Measurements from ENCODE around the gene CERS2. TPM values are rescaled to one million over a fixed set of nuclear protein-coding genes. Genes with fewer than 3 reads are reported as not detected.

The CERS2 gene
- total and polyA plus RNA-seq, 2 of the 4 experiments (the other 2 are of a cell fraction) = 118 to 127 TPM

DNA sequence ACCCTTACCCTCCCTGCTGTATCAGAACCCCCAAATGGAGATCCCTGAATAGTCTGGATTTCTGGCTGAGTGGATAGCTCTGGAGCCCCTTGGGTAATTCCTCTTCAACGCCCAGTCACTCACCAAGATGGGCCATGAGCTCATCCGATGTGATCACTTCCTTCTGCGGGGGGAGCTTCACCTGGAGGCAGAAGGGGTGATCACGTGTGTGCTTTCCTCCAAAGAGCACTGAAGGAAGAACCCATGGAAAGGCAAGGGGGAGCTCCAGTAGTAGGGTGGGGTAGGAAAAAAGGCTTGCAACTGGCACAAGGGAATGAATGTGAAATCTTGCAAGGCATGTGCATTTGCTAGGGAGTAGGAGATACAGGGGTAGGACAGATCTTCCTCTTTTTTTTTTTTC is 27.0 kb upstream of the CERS2 start:
- no peaks in the 10 kb centered on the region for H3K9me3 ChIP-seq (ENCODE audit: control insufficient read depth, insufficient read depth, low read length)
- dilution Hi-C loops (cut with HindIII; ENCODE audit: low sequenced_read_pairs, unreplicated experiment) (no loop called here), in situ Hi-C loops (cut with MboI; ENCODE audit: low sequenced_read_pairs) (no loop called here), intact Hi-C loops (cut with micrococcal nuclease) (loop anchor here (10.0 kb wide), 1 partner anchor 437 kb away; no protein-coding TSS in a partner anchor)
- H3K4me1 ChIP-seq (ENCODE audit: control insufficient read depth, insufficient read depth, low read length) = peaks cover 9% of the 10 kb centered on the region
- TF ChIP-seq MXI1 (IDR thresholded peaks at IDR 0.05; ENCODE audit: borderline replicate concordance, low read depth, low read length) (no peak), CHD1 (IDR thresholded peaks at IDR 0.05; ENCODE audit: low read depth, low read length) (no peak), FOS (IDR thresholded peaks at IDR 0.05; ENCODE audit: low read depth, low read length) (no peak)
- H2BK5ac ChIP-seq (ENCODE audit: low read depth, low read length, poor library complexity, severe bottlenecking) = no peak overlapping the region
- H3K9ac ChIP-seq (ENCODE audit: low read depth, low read length) = no peak overlapping the region
- H2AK5ac ChIP-seq (ENCODE audit: low read depth, low read length) = no peak overlapping the region
- no TSS peak for BruUV-seq (replicated peaks)
- peaks cover 7 to 12% of the 10 kb centered on the region in 2 experiments for H3K79me1 ChIP-seq (ENCODE audit: low read depth in 1 of 2, low read length in 2 of 2)
- no peak overlapping the region for H3K56ac ChIP-seq (ENCODE audit: extremely low read depth, insufficient read depth, low read length)
- H3K18ac ChIP-seq (ENCODE audit: low read depth, low read length) = no peak overlapping the region
- ChIA-PET POLR2A (ENCODE audit: unreplicated experiment) (no interaction called here), CTCF (no interaction called here)
- H4K8ac ChIP-seq (ENCODE audit: low read depth in 2 of 2, low read length in 2 of 2) = no peak overlapping the region
- H3K9me1 ChIP-seq (ENCODE audit: insufficient read depth, low read length) = peaks cover 13% of the 10 kb centered on the region
- H2AK9ac ChIP-seq (replicated peaks; ENCODE audit: low read depth, low read length, poor library complexity) = no peak overlapping the region
- H3K27me3 ChIP-seq (ENCODE audit: control insufficient read depth, insufficient read depth, low read length) = no peaks in the 10 kb centered on the region
- no peak overlapping the region for H2BK120ac ChIP-seq (ENCODE audit: low read depth, low read length)
- H2BK15ac ChIP-seq (ENCODE audit: low read depth, low read length) = no peak overlapping the region
- H4K5ac ChIP-seq (ENCODE audit: low read depth, low read length) = no peak overlapping the region
- no peak overlapping the region for H3K14ac ChIP-seq (replicated peaks; ENCODE audit: low read depth, low read length)
- no peak overlapping the region for H3K4me3 ChIP-seq (ENCODE audit: insufficient read depth, low read depth, low read length)
- H3K27ac ChIP-seq (ENCODE audit: insufficient read depth, low read length) = no peak overlapping the region
- H2BK20ac ChIP-seq (ENCODE audit: low read depth, low read length) = no peak overlapping the region
- H3K23ac ChIP-seq (ENCODE audit: low read depth, low read length) = no peak overlapping the region
- H3K4me2 ChIP-seq (ENCODE audit: low read depth, low read length) = no peak overlapping the region
- H3K4ac ChIP-seq (ENCODE audit: low read depth, low read length) = no peak overlapping the region
- 100% methylated on average over 1 of the region's 4 CpGs; no CpG with 5 or more reads in 1 of the 2 experiments for WGBS, 2 experiments (ENCODE audit: extremely low coverage in 2 of 2, insufficient read length in 1 of 2)
- DNase-seq (no peak), ATAC-seq (ENCODE audit: low read depth) (no peak)
- H4K20me1 ChIP-seq (ENCODE audit: insufficient read depth, low read length) = no peaks in the 10 kb centered on the region
- H2AFZ ChIP-seq (replicated peaks; ENCODE audit: low read length, poor library complexity) = no peak overlapping the region
- H4K91ac ChIP-seq (ENCODE audit: insufficient read depth, low read depth, low read length) = no peak overlapping the region
- peaks cover 32% of the 10 kb centered on the region for H3K36me3 ChIP-seq (ENCODE audit: control insufficient read depth, insufficient read depth, low read length)
